GM10248 (cell line): ENCODE measurements around the gene MBL2.

Experiments used
- CTCF ChIA-PET: fragments of 300-600 bp; sonication (Branson Sonifier 250); formaldehyde crosslinking; extraction: SDS; loops from one replicate; lab custom pipeline; 2021; ENCODE audit warnings: antibody characterized with exemption; lab: Yijun Ruan, JAX
- POLR2A ChIA-PET: fragments of 350-650 bp; sonication (Branson Sonifier 250); formaldehyde crosslinking; extraction: SDS; loops from one replicate; lab custom pipeline; 2020; ENCODE audit warnings: antibody characterized with exemption; lab: Yijun Ruan, JAX
- DNase-seq: peaks from one replicate; pipeline ENCODE4 v3.0.0; 2012; ENCODE audit errors: extremely low spot score
- CTCF ChIP-seq: IDR thresholded peaks from 2 replicates; pipeline ENCODE4 v1.5.1; 2012; ENCODE audit warnings: mild to moderate bottlenecking, low read depth; ENCODE audit errors: extremely low read depth, missing control alignments, control extremely low read depth

The MBL2 gene

GRCh38 chr10:52741851-52742250, 30.7 kb downstream of the MBL2 start:
- CTCF ChIA-PET, result interaction anchor here (0.7 to 12.6 kb wide), 15 partner anchors 11 to 130 kb away, joined by 3 to 356 read pairs (median 5); partner anchors contain the start of gene MBL2
- no peak for DNase-seq
- POLR2A ChIA-PET, result no interaction called here
- TF ChIP-seq CTCF, result no peak

- ChIA-PET CTCF (interaction anchor here (0.7 to 12.6 kb wide), 26 partner anchors 8 to 144 kb away, joined by 3 to 356 read pairs (median 5); partner anchors contain the start of gene MBL2), POLR2A (no interaction called here)
- DNase-seq, result peak; percentile 47
- peak; percentile 86 for TF ChIP-seq CTCF
Observed at GRCh38 chr10:52740913-52741675, 31.5 kb downstream of the MBL2 start.

GRCh38 chr10:52740155-52740549, 32.4 kb downstream of the MBL2 start:
- ChIA-PET POLR2A (no interaction called here), CTCF (interaction anchor here (0.8 to 12.6 kb wide), 16 partner anchors 9 to 145 kb away, joined by 3 to 356 read pairs (median 6); partner anchors contain the start of gene MBL2)
- DNase-seq, result no peak
- no peak for TF ChIP-seq CTCF

- DNase-seq, result no peak
- no peak for TF ChIP-seq CTCF
- POLR2A ChIA-PET, result no interaction called here
- CTCF ChIA-PET, result interaction anchor here (0.9 to 12.6 kb wide), 9 partner anchors 9 to 95 kb away, joined by 3 to 356 read pairs (median 10); partner anchors contain the start of gene MBL2
Observed at GRCh38 chr10:52739380-52740154, 33.0 kb downstream of the MBL2 start.

- no peak for TF ChIP-seq CTCF
- ChIA-PET POLR2A (no interaction called here), CTCF (interaction anchor here (1.9 to 12.6 kb wide), 4 partner anchors 9 to 37 kb away, joined by 12 to 356 read pairs (median 20); partner anchors contain the start of gene MBL2)
- no peak for DNase-seq
Observed at GRCh38 chr10:52738951-52739350, 33.6 kb downstream of the MBL2 start.
